ENCODE results near the gene GMCL2. TPM values are rescaled to one million over a fixed set of nuclear protein-coding genes. Genes with fewer than 3 reads are reported as not detected.

The GMCL2 gene
- total RNA-seq, 1 donor from 2014 or later: not detected

DNA sequence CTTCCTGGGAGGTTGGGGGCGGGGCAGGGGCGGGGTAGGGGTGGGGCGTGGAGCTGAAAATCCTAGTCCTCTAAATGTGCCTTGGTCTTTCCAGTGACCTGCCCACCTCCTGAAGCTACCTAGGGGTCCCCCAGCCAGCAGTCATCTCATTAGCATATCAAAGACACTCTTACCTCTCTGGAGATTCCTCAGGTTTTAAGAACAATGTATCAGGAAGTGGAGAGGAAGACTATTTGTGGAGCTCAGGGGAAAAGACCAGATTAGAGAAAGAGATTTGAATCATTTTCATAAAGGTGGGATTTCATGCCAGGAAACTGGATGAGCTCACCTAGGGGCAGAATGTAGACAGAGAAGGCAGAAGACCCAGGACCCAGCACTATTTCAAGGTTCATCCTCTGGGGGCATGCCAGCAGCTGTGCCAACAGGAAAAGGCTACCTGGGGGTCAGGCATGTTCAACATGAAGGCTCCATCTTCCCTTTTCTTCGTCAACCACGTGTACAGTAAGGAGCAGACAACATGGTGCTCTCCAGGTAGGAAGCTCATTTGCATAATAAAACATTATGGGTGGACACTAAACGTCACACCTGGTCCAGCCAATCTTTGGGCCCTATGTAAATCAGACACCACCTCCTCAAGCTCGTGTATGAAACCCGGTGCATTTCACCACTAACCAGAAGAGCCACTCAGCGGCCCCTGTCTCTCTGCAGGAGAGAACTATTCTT, 6.9 kb downstream of the GMCL2 start:
- DNase-seq: no peak

DNA sequence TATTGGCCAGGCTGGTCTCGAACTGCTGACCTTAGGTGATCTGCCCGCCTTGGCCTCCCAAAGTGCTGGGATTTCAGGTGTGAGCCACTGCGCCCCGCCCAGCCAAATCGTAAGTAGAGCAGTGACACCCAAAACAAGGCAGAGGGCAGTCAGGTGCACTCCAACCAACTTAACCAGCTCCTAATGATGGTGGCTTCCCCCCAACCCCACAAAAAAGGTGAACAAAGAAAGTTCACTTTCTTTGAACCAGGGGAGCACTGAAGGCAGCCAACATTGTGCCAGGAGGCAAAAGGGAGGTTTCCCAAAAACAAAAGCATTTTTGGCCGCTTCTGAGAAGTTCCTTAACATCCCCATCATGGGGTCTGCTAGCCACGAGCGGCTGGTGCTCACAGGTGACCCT, 9.6 kb downstream of the GMCL2 start:
- DNase-seq: no peak

DNA sequence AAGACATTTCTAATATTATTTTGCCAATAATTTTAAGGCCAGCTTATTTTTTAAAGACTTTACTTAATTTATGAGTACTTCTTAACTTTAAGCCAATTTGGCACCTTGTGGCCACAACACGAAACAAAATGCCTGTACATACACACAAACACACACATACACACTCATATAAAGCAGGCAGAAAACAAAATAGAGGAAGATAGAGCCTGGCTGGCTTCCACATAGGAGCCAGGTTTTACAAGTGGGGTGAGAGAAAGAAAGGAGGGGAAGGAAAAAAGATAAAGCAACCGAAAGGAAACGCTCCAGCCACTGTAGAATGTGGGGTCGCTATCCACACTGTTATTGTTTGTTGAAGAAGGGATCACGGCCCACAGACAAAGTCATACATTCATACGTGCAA, 10.4 kb downstream of the GMCL2 start:
- no peak for DNase-seq

DNA sequence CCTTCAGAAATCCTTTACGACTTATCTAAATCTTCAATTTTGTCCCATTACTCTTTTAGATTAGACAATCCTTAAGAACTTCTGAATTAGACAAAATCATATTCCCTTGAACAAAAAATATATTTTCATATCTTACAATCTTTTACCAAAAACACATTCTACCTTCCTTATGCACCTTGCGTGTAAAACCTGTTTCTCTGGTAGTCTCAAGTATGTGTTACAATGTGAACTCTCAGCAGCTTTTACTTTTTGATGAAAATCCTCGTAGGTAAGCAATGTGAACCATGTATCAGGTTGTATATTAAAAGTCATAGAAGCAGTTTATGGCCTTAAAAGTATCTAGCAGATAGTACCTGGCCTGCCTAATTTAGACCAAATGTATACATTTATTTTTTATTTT, 12.7 kb downstream of the GMCL2 start:
- DNase-seq: no peak

DNA sequence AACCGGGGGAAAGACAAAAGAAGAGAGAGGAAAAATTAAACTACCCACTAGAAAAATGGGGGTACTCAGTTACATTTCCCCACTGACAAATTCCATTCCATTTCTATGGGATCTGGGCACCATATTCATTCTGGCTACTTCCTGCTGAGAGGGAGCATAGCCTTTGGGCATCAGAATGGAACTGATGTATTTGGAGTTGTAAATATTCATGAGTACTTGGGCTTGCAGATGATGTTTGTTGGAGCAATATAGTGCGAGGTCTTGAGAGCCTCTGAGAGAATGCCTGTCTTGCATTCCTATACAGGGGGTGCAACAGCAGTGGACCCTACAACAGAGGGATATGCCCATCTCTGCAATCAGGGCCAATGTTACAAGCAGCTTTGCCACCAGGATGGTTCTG, 16.7 kb downstream of the GMCL2 start:
- DNase-seq: no peak

DNA sequence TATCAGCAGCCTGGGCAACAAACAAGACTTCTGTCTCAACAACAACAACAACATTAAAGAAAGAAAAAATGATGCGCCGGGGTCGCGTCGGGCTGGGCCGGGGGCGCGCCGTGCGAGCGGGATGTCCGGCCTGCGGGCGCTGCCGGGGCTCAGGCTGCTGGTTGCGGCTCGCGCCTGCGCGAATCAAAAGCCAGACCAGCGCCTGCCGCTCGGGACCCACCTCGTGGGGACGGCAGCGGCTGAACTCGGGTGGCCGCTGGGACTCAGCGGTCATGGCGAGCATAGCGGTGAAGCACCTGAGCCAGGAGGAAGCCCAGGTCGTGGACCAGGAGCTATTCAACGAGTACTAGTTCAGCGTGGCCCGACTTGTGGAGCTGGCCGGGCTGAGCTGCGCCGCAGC, 21.6 kb downstream of the GMCL2 start:
- no peak for DNase-seq

DNA sequence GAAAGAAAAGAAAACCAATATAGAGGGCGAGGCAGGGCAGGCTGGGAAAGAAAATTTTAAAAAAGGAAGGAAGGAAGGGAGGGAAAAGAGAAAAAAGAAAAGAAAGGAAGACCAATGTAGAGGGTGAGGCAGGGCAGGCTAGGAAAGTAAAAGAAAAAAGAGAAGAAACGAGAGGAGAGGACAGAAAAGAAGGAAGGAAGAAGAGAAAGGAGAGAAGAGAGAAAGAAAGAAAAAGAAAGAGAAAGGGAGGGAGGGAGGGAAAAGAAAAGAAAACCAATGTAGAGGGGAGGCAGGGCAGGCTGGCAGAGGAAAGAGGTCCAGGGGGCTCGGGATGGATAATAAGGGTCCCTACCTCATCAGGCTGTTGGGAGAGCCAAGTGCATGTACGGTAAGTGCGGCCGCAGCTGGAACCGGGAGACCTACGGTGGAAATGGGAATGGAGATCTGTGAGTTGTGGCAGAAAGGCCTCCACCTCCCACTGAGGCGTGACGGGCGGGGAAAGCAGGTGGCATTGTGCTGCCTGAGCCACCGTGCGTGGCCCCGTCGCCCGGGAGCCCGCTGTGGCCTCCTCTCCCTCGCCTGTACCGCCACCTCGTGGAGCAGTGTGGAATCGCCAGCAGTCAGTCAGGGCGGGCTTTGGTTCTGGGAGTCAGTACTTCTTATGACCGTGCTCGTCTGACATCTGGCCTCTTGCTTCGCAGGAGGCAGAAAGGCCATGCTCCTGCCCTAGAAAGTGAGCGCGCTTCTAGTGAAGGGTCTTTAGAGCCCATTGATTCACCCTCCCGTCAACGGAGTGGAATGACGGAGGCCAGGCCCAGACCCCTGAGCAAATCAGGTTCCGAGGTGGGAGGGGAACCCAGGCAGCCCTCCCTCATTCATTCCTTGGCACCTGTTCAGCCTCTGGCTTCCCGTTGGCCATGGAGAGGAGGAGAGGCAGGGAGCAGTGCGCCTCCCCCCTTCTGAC, 23.1 kb downstream of the GMCL2 start:
- peak; percentile 52 for DNase-seq

DNA sequence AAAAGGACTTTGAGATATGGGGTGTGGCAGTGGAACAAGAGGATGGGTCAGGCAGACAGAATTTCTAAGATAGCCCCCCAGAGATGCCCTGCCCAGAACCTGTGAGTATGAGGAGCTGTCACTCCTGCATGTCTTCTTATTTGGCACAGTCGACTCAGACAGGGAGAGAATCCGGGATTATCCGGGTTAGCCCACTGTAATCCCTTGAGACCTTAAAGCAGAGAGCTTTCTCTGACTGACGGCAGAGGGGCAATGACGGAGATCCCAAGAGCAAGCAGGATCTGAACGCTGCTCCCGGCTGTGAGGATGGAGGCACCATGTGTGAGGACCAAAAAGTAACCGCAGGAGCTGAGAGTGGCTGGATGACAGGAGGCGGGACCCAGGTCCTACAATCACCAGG, 24.7 kb downstream of the GMCL2 start:
- no peak for DNase-seq

DNA sequence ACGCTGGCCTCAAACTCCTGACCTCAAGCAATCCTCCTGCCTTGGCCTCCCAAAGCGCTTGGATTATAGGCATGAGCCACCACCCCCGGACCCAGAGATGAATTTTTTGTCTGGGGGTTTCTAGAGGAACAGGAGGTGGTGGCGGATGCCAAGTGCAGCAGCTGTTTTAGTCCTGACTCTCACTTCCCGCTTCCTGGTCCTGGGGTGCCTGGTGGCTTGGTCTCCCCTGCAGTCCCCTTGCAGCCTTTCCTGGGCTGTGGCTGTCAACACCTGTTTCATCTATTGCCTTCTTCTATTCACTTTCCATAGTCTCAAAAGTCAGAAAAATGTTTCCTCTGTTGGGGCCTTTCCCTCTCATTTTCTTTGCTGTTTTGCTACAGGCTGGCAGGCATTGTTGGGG, 27.0 kb downstream of the GMCL2 start:
- DNase-seq: no peak

DNA sequence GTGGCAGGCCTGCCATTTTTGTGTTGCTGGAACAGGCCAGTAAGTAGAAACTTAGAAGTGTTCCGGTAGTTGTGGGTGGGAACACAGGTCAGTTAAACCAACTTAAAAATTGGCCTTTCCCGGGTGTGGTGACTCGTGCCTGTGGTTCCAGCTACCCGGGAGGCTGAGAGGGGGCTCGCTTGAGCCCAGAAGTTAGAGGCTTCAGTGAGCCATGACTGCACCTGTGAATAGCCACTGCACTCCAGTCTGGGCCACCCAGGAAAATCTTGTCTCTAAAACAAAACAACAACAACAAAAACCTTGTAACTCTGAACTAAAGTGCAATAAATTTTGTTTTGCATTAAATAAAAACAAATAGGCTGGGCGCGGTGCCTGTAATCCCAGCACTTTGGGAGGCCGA, 32.1 kb downstream of the GMCL2 start:
- no peak for DNase-seq

DNA sequence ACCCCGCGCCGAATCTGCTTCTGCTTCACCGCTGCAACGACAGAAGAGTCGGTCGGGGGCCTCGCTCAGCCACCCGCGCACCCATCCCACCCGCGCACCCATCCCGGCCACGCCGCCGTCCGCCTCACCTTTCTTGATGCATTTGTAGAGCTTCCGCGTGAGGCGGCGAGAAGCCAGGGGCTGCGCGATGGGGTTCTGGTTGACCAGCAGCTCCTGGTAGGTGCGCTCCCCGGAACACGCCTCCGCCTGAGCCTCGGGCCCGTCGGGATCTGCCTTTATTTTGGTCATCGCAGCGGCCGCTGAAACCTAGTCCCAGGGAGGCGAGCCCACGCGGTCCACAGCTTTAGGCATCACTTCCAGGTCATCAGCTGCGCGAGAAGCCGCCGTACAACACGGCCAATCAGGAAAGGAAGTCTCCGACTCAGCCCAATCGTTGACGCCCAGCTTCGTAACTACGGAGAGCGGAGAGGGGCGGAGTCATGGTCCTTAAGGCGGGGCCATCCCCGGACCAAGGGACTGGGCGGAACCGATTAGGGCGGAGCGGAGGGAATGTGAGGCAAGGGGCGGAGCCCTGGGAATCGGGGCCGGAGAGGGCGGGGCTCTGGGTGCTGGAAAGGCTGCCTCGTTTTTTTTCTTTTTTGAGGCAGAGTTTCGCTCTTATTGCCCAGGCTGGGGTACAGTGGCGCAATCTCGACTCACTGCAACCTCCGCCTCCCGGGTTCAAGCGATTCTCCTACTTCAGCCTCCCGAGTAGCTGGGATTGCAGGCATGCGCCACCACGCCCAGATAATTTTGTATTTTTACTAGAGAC, 33.4 kb downstream of the GMCL2 start, which contains the start of gene NHP2:
Gene NHP2, minus strand, starts transcription at position 356 of the 811 bp plus-strand sequence. Its CDS starts 68 bp downstream, at position 288.
- peak; percentile 99 for DNase-seq

DNA sequence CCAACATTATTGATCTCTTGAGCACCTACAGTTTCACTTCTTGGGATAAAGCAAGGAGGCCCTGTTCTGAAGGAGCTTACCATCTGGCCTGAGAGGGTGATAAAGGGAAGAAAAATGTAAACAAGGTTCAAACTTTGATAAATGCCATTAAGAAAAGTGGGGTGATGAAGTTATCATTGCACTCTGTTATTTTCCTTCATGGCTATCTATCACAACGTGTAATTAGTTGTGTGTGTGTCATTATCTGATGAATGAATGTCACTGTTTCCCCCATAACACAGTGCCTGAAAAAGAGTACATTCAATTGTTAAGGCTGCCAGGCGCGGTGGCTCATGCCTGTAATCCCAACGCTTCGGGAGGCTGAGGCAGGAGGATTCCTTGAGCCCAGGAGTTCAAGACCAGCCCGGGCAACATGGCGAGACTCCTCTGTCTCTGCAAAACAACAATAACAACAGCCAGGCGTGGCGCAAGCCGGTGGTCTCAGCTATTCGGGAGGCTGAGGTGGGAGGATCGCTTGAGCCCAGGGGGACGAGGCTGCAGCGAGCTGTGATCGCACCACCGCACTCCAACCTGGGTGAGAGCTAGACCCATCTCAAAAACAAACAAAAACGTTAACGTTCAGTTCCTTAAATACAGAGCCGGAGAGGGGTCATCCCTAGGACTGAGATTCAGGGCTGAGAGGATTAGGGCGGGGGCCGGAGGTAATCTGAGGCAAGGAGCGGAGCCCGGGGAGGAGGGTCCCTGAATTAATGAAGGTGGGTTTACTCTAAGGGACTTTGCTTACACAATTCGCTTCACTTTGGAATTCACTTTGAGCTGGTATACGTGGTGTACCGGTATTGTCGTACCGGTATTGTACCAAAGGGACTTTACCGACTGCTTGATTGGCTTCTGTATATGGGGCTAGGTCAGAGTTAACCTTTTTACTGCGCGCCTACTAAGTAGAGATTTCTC, 34.4 kb downstream of the GMCL2 start:
- DNase-seq: no peak

DNA sequence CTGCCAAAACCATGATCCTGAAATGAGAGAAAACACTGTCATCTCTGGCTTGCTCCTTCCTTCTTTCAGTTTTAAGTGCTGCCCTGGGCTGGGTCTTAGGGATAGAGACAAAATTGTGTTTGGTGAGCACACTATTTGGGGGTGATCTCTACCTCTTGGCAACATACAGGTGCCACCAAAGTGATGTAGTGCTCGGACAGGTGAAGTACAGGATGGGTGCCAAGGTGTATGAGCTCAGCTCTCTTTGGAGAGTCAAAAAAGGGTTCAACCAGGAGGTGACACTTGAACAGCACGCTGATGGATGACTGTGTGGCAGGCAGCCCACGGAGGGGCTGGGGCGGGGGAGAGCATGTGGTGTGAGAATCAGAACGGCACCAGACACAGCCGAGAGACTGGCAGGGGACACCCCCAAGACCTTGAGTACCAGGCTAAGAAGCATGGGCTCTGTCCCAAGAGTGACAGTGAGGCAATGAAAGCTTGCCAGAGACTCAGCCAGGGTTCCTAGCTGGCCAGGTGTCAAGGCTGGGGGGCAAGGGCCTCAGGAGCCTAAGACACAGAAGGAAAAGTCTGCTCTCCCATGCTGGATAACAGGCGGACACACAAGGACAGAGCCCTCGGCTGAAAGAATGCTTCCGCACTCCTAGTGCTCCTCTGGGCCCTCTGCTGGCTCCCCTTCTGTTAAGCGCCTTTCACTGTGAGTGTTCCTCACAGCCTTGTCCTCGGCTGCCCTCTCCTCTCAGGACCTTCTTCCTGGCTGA, 36.0 kb downstream of the GMCL2 start:
- no peak for DNase-seq

DNA sequence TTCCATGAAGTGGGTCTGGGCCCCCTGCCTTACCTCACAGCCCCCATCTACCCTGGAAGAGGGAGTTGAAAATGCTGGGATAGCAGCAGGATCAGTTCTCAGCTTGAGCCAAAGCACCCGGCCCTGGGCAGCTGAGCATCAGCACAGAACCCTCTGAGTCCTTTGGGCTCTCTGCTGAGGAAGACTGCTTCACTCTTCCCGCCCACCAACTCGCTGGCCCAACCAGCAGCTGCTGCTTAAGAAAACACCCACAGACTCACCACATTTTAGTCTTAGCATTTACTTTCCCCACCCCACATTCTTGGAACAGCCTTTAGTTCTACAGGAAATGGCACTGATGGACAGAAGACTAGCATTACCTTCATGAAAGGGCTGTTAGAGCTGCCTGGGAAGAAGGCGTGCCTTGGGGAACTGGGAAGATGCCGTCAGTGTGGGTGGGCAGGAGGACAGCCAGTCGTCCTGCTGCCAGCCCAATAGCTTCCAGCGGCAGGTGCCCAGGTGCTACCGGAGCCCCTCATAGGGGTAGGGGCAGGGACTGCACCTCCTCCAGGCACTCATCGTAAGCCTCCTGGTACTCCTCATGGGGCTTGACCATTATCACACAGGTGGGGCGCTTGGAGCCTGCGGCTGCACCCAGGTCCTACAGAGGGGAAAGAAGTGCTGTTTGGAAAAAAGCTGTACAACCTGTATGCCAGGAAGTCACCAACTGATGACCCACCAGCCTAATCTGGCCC, 37.8 kb downstream of the GMCL2 start:
- no peak for DNase-seq

DNA sequence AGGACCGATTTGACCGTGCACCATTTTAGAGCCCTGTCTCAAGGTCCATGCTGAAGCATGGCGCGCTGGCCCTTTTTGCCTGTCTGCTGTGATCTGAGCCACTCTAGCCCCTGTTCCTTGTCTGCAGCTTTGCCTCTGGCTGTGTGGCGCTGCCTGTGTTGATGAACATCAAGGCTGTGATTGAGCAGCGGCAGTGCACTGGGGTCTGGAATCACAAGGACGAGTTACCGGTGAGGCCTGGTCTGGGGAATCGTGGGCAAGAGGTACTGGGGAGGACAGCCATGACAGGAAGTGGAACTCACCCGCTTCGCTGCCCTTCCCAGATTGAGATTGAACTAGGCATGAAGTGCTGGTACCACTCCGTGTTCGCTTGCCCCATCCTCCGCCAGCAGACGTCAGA, 39.8 kb downstream of the GMCL2 start:
- no peak for DNase-seq

DNA sequence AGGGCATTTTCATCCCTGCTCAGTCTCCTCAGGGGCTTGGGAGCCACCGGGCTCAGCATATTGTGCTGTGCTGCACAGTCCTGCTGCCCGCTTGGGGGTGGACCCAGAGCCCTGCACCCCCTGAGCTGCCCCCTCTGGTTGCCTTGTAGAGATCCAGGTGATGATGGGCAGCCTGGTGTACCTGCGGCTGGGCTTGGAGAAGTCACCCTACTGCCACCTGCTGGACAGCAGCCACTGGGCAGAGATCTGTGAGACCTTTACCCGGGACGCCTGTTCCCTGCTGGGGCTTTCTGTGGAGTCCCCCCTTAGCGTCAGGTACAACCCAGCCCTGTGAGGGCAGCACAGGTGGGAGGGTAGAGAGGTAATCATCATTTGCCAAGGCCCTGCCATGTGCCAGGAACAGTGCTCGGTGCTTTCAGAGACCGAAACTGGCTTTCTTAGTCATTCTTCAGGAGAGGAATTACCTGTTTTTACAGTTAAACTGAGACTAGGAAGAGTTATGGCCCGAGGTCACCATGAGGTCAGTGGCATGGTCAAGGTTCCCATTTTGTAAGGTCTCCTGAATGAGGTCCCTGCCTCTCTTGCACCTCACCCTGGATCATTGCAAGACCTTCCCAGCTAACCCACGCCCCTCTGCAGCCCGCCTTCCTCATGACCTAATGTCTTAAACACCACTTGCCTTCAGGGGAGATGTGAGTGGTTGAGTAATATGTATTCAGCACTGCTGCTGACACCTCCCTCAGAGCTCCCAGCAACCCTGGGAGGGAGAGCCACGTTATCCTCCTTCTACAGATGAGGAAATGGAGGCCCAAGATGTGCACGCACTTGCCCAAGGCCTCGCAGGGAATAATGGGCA, 41.0 kb downstream of the GMCL2 start:
- DNase-seq: no peak

DNA sequence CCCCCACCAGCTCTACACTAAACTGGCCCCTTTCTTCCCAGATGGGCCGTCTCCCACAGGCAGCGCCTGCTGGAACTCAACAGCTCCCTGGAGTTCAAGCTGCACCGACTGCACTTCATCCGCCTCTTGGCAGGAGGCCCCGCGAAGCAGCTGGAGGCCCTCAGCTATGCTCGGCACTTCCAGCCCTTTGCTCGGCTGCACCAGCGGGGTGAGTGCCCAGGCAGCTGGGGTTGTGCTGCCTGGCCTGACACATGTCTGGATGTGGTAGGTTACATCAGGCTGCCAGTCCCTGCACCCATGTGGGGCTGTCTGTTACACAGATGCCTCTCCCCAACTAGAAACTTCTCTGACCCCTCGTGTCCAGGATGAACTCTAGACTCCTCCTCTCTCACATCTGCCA, 43.3 kb downstream of the GMCL2 start:
- DNase-seq: no peak

DNA sequence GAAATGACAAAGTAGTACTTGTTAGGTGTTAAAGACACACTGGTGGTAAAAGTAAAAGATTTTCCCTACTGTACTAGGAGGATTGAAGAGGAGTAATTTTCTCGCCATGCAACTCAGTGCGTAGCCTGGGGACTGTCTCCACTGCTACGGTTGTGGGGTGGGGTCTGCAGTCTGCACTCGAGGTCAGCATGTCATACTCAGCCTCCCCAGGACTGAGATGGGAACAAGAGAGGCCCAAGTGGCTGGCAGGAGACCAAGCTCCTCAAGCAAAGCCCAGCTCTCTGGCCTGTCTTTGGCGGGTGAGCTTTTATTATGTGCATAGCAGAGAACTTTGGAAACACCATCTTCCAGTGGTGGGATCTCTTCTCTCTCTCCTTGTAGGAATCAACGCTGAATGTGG, 43.9 kb downstream of the GMCL2 start:
- DNase-seq: no peak

DNA sequence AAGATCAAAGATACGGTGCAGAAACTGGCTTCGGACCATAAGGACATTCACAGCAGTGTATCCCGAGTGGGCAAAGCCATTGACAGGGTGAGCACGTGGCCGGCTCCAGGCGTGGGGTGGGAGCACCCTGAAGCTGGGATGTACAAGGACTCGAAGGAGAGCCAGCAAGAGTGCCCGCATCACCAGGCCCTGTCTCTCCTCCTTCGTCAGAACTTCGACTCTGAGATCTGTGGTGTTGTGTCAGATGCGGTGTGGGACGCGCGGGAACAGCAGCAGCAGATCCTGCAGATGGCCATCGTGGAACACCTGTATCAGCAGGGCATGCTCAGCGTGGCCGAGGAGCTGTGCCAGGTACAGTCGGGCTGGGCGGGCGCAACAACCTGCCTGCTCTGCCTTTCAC, 44.5 kb downstream of the GMCL2 start:
- no peak for DNase-seq
